HG03575 (cell line): ENCODE measurements around the gene RNF126.
"Not testable (repeated sequence)": the region's sequence is repeated elsewhere in the genome, so short reads cannot be mapped to it uniquely, and the experiment has no call there.

Source experiments
- ATAC-seq: cut with Tn5 transposase; IDR thresholded peaks from one replicate; pipeline ENCODE4 v1.9.1; 2021; ENCODE audit not compliant: unreplicated experiment, insufficient number of reproducible peaks, low FRiP score; ENCODE audit errors: extremely low read depth

RNF126 gene

DNA sequence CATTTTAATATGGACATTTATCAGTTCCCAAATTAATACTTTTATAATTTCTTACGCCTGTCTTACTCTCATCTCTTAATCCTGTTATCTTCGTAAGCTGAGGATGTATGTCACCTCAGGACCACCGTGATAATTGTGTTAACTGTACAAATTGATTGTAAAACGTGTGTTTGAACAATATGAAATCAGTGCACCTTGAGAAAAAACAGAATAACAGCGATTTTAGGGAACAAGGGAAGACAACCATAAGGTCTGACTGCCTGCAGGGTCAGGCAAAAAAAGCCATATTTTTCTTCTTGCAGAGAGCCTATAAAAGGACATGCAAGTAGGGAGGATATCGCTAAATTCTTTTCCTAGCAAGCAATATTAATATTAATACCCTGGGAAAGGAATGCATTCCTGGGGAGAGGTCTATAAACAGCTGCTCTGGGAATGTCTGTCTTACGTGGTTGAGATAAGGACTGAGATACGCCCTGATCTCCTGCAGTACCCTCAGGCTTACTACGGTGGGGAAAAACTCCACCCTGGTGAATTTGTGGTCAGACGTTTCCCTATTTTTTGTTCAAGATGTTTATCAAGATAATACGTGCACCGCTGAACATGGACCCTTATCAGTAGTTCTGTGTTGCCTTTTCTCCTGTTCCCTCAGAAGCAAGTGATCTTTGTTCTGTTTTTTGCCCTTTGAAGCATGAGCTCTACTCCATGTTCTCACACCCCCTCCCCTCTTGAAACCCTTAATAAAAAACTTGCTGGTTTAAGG is 5.8 kb upstream of the RNF126 start:
- not testable (repeated sequence) for ATAC-seq

DNA sequence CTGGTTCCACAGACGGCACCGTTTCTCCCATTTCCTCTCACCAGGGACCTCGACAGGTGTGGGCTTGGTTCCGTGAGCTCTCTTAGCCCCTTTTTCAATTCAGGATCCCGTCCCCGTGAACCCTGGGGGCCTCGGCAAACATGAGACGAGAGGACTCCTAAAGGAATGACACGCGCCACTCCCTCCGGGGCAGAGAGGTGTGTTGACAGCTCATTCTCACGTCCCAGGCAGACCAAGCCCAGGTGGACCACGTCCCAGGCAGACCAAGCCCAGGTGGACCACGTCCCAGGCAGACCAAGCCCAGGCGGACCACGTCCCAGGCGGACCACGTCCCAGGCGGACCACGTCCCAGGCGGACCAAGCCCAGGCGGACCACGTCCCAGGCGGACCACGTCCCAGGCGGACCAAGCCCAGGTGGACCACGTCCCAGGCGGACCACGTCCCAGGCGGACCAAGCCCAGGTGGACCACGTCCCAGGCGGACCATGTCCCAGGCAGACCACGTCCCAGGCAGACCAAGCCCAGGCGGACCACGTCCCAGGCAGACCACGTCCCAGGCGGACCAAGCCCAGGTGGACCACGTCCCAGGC is 4.1 kb upstream of the RNF126 start:
- ATAC-seq, result not testable (repeated sequence)

DNA sequence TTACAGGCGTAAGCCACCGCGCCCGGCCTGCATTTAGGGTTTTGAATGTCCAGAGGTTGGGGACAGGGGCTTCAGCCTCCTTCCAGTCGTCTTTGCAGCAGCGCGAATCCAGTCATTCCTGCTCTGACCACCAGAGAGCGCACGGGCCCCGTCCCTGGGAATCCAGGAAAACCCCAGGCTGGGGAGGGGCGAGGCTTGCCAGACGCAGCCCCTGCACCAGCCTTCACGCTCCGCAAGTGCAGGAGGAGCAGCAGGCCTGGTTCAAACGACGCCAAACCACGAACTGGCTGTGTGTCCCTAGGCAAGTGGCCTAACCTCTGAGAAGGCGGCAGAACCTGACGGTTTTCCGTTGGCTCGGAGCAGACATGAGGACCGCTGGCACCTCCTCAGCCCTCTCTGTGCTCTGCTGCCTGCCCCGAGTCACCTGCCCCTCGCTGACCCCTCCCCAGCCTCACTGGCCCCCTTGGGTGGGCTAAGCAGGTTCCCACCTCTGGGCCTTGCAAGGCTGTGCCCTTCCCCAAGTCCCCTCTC is 2.0 kb upstream of the RNF126 start:
- no peak for ATAC-seq

DNA sequence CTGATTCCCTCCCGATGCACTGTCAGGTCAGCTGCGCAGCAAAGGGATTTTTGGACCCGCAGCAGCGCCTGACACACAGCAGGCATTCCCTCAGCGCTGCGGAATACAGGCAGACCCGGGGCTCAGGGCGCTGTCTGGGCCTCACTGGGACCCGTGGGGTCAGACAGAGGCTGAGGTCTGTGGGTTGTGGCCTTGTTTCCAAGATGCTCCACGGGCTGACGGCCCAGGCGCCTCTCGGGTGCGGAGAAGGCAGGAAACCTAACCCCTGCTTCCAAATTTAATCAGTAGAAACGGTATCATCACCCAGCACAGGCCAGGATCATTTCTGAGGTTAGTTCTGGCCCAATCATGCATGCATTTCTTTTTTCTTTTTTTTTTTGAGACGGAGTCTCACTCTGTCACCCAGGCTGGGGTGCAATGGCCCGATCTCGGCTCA is 686 bp upstream of the RNF126 start:
- ATAC-seq, result no peak

DNA sequence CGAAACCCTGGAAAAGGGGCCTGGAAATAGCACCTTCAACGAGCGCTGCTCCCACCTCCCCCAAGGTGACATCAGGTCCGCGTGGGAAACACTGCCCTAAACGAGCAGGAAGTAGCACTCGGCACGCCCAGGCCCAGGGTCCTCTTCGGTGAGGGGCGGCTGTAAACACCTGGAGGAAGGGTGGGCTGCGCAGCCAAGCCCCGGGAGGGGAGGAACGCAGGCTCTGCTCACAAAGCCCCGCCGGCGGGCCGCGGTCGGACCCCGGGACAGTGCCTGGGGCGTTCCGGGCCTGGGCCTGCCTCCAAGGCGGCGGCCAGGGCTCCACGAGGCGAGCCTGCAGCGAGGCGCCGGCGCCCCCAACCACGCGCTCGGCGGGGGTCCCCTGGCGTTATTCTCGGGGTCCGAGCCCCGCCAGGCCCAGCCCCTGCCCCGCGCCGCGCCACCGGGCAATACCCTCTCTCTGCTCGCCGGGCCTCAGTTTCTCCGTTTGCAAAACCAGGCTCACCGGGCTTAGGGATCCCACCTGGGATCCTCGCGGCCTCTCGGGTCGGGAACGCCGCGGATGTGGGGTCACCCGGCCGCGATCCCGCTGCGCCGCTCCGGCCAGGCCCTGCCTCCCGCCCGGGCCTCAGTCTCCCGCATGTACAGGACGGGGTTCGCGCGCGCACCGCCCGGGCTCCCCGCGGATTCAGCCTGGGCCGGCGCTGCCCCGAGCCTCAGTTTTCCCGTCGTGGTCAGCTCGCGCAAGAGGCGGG is 630 bp downstream of the RNF126 start:
- ATAC-seq, result no peak

DNA sequence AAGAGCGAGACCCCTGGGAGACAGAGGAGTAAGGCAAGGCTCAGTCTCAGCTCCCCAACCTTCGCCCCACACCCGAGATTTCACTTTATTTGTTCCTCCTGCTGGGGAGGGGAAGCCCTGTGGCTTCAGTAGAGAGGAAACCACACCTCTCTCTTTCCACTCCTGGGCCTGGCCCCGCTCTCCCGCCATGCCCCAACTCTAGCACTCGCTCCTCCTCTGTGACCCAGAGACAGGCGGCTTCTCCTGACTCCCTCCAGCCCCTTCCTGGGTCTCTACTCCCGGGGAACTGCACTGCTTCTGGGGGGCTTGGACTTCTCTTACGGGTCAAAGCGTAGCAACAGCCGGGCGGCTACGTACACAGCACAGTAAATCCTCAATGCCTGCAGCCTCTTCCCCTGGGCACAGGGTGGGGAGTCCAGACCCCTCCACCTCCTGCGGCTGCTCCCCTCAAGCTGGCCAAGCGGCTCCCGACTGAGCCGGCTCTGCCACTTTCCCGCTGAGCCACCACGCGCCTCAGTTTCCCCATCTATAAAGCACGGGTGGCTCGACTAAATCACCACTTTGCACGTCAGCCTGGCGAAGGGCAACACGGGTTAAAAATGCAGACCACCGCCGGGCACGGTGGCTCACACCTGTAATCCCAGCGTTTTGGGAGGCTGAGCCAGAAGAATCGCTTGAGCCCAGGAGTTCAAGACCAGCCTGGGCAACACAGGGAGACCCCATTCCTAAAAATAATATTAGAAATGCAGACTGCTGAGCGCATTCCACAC is 1.4 kb downstream of the RNF126 start:
- ATAC-seq, result no peak

DNA sequence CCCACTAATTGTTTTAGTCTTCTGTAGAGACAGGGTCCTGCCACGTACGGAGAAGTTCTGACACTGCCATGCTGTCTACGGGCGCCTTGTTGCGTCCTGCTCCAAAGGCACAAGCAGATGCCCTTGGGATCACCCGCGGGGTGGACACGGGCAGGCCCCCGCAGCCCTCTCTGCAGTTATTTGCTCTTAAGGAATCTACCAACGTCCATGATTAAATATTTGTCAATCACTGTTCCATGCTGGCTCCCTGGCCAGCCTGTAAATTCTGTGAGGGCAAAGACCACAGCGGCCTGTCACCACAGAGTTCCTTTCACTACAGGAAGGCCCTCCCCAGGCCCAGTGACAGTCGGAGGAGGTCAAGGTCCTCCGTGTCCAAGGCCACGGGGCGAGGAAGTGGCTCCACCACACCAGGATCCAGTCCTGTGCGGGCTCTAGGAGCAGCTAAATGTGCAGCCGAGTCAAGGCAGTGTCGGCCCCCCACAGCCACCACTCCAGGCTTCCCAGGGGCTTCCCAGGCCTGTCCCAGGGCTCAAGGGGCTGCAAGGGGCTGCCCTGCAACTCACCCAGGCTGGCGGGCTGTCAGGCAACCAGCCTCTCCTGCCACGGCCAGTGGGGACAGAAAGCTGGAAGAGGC is 2.1 kb downstream of the RNF126 start:
- ATAC-seq, result no peak

DNA sequence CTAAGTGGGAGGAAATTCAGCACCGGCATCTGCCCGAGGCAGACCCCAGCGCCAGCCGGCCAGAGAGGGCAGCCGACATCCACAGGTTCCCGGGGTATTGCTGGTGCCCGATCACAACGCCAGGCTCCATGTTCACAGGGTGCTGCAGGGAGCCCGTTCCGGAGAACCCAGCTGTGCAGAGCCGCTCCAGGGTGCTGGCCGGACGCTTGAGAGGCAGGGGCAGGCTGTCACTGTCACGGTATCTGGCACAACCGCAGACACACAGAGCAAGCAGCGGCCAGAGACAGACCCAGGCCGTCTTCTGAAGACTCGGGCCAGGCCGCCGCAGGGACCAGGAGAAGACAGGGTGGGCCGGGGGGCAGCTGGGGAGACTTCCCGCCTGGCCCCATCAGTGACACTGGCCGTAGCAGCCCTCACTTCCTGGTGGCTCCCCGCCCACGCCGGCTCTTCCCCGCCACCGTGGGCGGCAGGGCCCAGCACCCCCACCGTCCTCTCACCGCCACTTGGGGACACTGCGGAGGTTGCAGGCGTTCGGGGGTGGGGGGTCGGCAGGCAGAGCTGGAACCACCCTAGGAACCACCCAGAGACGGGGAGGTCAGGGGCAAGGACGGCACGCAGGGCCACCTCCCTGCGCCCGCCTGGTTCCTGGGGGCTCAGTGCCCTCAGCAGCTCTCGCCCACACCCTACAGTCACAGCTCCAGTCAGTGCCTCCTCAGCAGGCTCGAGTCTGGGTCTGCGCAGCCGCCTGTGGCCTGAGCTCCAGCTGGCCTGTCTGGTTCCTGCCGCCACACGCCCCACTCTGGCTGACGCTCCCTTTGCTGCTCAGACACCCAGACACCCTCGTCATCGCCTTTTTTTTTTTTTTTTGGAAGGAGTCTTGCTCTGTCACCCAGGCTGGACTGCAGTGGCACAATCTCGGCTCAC is 3.8 kb downstream of the RNF126 start:
- no peak for ATAC-seq

DNA sequence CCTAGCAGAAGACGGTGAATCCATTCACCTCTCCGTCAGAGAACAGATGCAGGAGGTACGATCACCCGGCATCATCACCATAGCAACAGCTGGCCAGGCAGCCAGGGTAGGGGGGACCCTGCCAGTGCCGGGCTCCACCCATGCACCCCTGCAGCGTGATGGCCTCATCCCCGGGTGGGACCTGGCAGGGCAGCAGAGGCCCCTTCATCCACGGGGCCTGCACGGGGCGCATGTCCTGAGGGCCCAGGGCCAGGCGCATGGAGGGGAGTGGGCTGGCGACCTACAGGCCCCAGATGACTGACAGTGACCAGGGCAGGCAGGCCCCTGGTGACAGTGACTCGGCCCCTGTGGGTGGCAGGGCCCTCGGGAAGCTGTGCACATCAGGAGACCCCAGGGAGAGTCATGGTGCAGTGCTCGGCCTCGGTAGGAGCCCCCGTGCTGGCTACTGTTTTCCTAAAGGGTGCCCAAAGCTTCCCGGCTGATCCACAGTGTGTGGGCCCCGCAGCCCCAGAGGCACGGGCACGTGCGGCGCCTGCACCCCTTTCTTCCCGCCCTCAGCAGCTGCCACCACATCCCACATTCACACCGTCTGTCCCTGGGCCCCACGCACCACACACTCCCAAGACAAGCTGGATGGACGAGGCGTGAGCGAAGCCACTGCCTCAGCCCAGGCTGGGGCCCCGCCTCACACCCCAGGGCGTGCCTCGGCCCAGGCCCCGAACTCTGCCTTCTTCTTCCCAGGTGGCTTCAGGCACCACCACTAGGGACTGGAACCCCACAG is 4.8 kb downstream of the RNF126 start:
- ATAC-seq, result no peak

DNA sequence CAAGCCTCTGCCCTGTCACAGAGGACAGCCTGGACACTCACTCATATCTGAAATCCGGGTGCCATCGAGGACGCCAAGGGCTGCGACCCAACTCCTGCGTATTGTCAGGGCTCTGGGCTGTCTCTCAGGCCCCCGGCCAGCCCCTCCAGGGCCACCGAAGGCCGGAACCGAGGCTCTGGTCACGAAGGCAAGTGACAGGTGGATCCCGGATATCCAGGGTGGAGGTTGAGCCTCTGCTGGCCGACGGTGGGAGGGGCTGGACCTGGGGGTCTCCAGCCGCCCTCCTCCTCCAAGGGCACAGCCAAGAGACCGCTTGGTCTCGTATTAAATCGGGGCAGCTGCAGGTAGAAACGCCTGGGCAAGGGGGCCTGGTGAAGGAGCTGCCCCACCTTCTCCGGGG is 5.4 kb downstream of the RNF126 start:
- no peak for ATAC-seq

DNA sequence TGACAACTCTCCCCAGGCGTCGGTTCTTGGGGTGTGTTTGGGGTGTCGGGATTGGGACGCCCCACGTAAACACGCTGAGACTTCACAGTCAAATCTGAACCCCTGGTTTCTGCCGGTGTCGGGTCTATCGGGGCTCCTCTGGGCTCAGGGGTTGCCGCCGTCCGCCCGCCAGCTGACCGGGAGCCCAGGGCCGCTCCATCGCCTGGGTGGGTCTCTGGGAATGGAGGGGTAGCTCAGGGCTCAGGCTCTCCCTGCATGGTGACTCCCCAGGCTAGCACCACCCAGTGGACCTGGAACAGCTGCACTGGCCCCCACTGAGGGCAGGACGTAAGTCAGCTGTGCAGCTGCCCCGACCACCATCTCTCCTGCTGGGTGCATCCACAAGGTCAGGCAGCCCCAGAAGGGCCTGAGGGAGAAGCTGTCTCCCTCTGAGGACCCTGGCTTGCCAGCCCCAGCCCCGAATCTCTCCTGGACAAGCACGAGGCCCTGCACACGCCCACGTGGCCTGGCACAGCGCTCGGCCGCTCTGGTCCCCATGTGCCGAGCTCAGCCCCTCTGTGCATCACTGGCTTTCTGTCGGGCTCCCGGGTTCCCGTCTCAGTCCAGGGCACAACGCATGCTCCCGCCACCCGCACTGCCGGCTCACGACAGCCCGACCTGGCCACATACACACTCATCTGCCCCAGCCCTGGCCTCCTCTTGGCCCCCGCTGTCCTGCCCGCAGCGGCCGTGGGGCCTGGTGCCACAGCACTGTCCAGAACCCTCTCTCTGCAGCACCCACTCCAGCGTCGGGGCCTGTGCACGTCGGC is 6.1 kb downstream of the RNF126 start:
- no peak for ATAC-seq

DNA sequence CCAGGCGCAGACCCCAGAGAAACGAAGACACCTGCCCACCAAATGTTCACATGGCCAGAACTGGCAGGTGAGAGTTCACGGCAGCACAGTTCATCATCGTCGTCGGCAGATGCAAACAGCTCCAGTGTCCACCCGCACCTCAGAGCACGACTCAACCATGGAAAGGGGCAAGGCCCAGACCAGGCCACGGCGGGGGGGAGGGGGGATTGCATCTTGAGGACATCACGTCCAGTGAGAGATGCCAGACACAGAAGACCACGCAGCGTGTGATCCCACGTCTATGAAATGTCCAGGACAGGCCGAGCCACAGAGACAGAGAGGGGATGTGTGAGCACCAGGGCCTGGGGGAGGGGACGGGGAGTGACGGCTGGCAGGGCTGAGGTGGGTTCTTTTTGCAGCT is 7.3 kb downstream of the RNF126 start:
- ATAC-seq, result no peak

DNA sequence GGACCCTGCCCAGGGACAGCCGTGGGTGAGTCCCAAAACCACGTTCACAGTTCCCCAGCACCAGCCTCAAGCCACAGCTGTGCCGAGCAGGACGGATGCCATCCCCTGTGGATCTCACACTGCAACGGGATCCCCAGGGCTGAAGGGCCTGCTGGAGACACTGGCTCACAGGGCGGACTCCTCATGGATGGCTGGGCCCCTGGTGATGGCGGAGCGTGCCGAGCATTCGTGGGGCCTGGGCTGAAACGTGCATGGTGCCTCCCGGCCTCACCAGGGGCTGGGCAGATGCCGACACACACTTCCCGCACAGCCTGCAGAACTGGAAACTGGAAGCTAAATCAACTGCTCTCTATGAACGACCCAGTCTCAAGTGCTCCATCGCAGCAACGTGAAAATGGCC is 9.6 kb downstream of the RNF126 start:
- no peak for ATAC-seq

DNA sequence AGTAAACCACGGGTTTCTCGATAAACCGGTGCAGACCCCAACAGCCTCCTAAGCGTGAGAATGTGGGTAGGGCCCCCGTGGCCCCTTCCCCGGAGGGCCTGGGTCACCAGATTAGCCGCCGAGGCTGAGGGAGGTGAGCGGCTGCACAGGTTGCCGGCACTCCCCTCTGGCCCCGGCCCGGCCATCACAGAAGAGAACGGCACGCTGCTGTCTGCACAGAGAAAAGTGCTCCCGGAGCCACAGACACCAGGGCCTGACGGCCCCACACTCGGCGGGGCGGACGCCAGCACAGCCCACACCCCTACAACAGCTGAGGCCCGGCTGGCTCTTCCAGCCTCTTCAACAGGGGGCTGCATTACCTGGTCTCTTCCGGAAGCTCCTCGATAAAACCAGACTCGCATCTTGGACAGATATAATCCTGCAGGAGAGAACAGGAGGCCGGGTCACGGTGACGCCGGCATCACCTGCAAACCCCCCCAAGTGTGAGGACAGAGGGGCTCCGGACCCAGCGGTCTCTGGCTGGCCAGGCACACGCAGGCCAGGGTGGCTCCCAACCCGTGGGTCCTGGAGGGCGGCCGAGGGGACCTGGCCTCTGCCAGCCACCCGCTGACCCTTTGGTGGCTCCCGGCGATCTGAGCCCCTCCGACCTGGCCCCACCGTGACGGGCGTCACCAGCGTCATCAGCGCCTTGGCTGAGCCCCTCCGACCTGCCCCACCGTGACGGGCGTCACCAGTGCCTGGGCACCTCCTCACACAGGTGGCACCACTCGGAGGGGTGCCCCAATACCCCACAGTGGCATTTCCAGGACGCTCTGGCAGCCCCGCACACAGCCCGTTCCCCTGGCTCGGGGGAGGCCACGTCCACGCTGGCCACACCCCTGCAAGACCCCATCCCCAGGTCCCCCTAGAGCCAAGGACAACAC is 10.3 kb downstream of the RNF126 start:
- ATAC-seq, result no peak

DNA sequence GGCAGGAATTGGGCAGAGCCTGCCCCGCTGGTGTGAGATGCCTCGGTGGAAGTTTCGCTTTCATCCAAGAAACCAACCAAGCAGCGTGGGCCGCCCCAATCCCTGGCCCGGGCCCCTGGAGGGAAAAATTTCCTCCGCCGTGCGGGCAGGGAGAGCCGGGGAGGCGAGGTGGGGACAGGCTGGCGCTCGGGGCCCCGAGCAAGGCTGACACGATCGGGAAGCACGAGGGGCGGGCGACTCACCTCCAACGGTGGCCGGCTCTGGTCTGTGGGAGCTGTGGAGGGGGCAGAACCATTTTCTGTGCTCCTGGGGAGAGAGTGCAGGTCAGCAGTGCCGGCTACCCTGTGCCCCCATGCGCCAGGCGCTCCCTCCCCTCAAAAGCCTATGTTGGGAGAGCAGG is 11.0 kb downstream of the RNF126 start:
- ATAC-seq, result no peak
